Esophagus (tissue), 2 donors: ENCODE measurements around the gene CCL16. TPM values are rescaled to one million over a fixed set of nuclear protein-coding genes. Genes with fewer than 3 reads are reported as not detected.
"Not testable (repeated sequence)": the region's sequence is repeated elsewhere in the genome, so short reads cannot be mapped to it uniquely, and the experiment has no call there.

Source experiments
- H3K27ac ChIP-seq, 2 donors: one replicate each; pipeline ENCODE4 v1.5.1; 2013; ENCODE audit warnings: low read depth in 2 of 2, mild to moderate bottlenecking in 2 of 2, inconsistent platforms in 1 of 2, low read length in 1 of 2, moderate library complexity in 1 of 2
- H3K27me3 ChIP-seq, 2 donors: one replicate each; pipeline ENCODE4 v1.6.1; 2013; ENCODE audit warnings: low read length in 2 of 2, control low read depth in 1 of 2, mild to moderate bottlenecking in 1 of 2; ENCODE audit not compliant: insufficient read depth in 2 of 2, control insufficient read depth in 1 of 2
- H3K36me3 ChIP-seq, 2 donors: one replicate each; pipeline ENCODE4 v1.6.1; 2013; ENCODE audit warnings: low read length in 1 of 2; ENCODE audit not compliant: control insufficient read depth in 2 of 2, insufficient read depth in 2 of 2
- H3K4me1 ChIP-seq, 2 donors: one replicate each; pipeline ENCODE4 v1.6.1; 2013; ENCODE audit warnings: low read length in 1 of 2; ENCODE audit not compliant: control insufficient read depth in 2 of 2, insufficient read depth in 2 of 2
- H3K4me3 ChIP-seq, 2 donors: one replicate each; pipeline ENCODE4 v1.5.1; 2013; ENCODE audit warnings: low read length in 2 of 2, mild to moderate bottlenecking in 2 of 2, low read depth in 1 of 2, moderate library complexity in 1 of 2
- H3K9me3 ChIP-seq, 2 donors: one replicate each; pipeline ENCODE4 v1.6.1; 2013; ENCODE audit warnings: mild to moderate bottlenecking in 2 of 2, low read depth in 1 of 2, low read length in 1 of 2, moderate library complexity in 1 of 2; ENCODE audit not compliant: control insufficient read depth in 2 of 2, insufficient read depth in 1 of 2
- WGBS, 2 donors: extraction: QIAGEN DNeasy Blood & Tissue Kit; methylation state at CpG; one replicate each; pipeline ENCODE4 v1.1.7; 2013; 5-methylcytosine and 5-hydroxymethylcytosine counted together
- polyA plus RNA-seq, 2 donors: library from polyadenylated mRNA; stranded (reverse); fragments of 200-250 nt; gene quantifications; one replicate each; pipeline ENCODE4 v1.2.3, GENCODE V29; 2013
- donor health status: healthy with polysubstance abuse.
- donor health status: Bipolar disorder and iron deficiency.

CCL16 gene
- polyA plus RNA-seq, 2 donors = 0.08 to 0.24 TPM

- no peaks in the 10 kb centered on the region for H3K4me1 ChIP-seq
- no peak overlapping the region for H3K27ac ChIP-seq
- 28 to 29% methylated on average over 12 of the region's 12 CpGs for WGBS, 2 donors
- no peaks in the 10 kb centered on the region for H3K27me3 ChIP-seq
- no peaks in the 10 kb centered on the region for H3K9me3 ChIP-seq
- H3K36me3 ChIP-seq = no peaks in the 10 kb centered on the region
- H3K4me3 ChIP-seq = no peak overlapping the region
Observed at GRCh38 chr17:35947156-35947585, 34.1 kb downstream of the CCL16 start.

GRCh38 chr17:35944151-35944550 is 37.1 kb downstream of the CCL16 start:
- no peaks in the 10 kb centered on the region for H3K4me1 ChIP-seq
- H3K27ac ChIP-seq = no peak overlapping the region
- H3K27me3 ChIP-seq = no peaks in the 10 kb centered on the region
- no peak overlapping the region for H3K4me3 ChIP-seq
- WGBS, 2 donors = 75 to 76% methylated on average over 4 of the region's 4 CpGs
- H3K9me3 ChIP-seq = no peaks in the 10 kb centered on the region
- no peaks in the 10 kb centered on the region for H3K36me3 ChIP-seq

- no peaks in the 10 kb centered on the region for H3K27me3 ChIP-seq
- no peak within 1 kb of the TSS for H3K27ac ChIP-seq
- H3K36me3 ChIP-seq = no peaks in the 10 kb centered on the region
- H3K9me3 ChIP-seq = no peaks in the 10 kb centered on the region
- 66 to 83% methylated on average over 2 of the region's 2 CpGs for WGBS, 2 donors
- H3K4me1 ChIP-seq = no peaks in the 10 kb centered on the region
- no peak within 1 kb of the TSS for H3K4me3 ChIP-seq
Observed at GRCh38 chr17:35943537-35943936, 37.8 kb downstream of the CCL16 start, which contains the start of gene LYZL6. Gene LYZL6, minus strand, starts transcription at chr17:35943713. Its CDS starts 4,357 bp downstream, at chr17:35939356.

- Histone ChIP-seq H3K9me3 (no peaks in the 10 kb centered on the region), H3K4me3 (no peak overlapping the region), H3K27me3 (no peaks in the 10 kb centered on the region), H3K36me3 (no peaks in the 10 kb centered on the region), H3K4me1 (no peaks in the 10 kb centered on the region), H3K27ac (no peak overlapping the region)
- WGBS, 2 donors = 49 to 69% methylated on average over 9 of the region's 9 CpGs
Observed at GRCh38 chr17:35942588-35943186, 38.6 kb downstream of the CCL16 start.

- 96% methylated on average over 3 of the region's 3 CpGs for WGBS, 2 donors
- H3K36me3 ChIP-seq = not testable (repeated sequence)
Observed at GRCh38 chr17:35938492-35938891, 42.8 kb downstream of the CCL16 start.

GRCh38 chr17:35936063-35936462 is 45.2 kb downstream of the CCL16 start:
- no peaks in the 10 kb centered on the region for H3K27me3 ChIP-seq
- H3K4me3 ChIP-seq = no peak overlapping the region
- no peaks in the 10 kb centered on the region for H3K4me1 ChIP-seq
- H3K9me3 ChIP-seq = no peaks in the 10 kb centered on the region
- H3K27ac ChIP-seq = no peak overlapping the region
- no peaks in the 10 kb centered on the region for H3K36me3 ChIP-seq
- 94 to 95% methylated on average over 5 of the region's 5 CpGs for WGBS, 2 donors

More at GRCh38 chr17:35938492-35938891, 42.8 kb downstream of the CCL16 start:
- H3K4me1 ChIP-seq, H3K9me3 ChIP-seq, H3K27me3 ChIP-seq, H3K27ac ChIP-seq, H3K4me3 ChIP-seq: not testable (repeated sequence)

GRCh38 chr17:35934760-35935159 is 46.5 kb downstream of the CCL16 start:
- no peaks in the 10 kb centered on the region for H3K36me3 ChIP-seq
- no peaks in the 10 kb centered on the region for H3K4me1 ChIP-seq
- no peak overlapping the region for H3K27ac ChIP-seq
- H3K27me3 ChIP-seq = no peaks in the 10 kb centered on the region
- H3K4me3 ChIP-seq = no peak overlapping the region
- 83 to 85% methylated on average over 10 of the region's 10 CpGs for WGBS, 2 donors
- no peaks in the 10 kb centered on the region for H3K9me3 ChIP-seq

GRCh38 chr17:35932586-35932985 is 48.7 kb downstream of the CCL16 start:
- Histone ChIP-seq H3K4me1 (no peaks in the 10 kb centered on the region), H3K36me3 (no peaks in the 10 kb centered on the region), H3K4me3 (no peak overlapping the region), H3K9me3 (no peaks in the 10 kb centered on the region), H3K27ac (no peak overlapping the region), H3K27me3 (no peaks in the 10 kb centered on the region)

- Histone ChIP-seq H3K9me3 (no peaks in the 10 kb centered on the region), H3K27me3 (no peaks in the 10 kb centered on the region), H3K27ac (no peak overlapping the region), H3K4me1 (no peaks in the 10 kb centered on the region), H3K4me3 (no peak overlapping the region), H3K36me3 (no peaks in the 10 kb centered on the region)
- WGBS, 2 donors = 73% methylated on average over 6 of the region's 6 CpGs
Observed at GRCh38 chr17:35931794-35932425, 49.4 kb downstream of the CCL16 start.
